HG03469 (cell line): Measurements from ENCODE around the gene GRID2IP.
"Not testable (repeated sequence)": the region's sequence is repeated elsewhere in the genome, so short reads cannot be mapped to it uniquely, and the experiment has no call there.

Source experiments
- ATAC-seq: cut with Tn5 transposase; IDR thresholded peaks from one replicate; pipeline ENCODE4 v1.9.1; 2021; ENCODE audit warnings: mild to moderate bottlenecking, moderate library complexity, moderate number of reproducible peaks; ENCODE audit not compliant: unreplicated experiment

The GRID2IP gene

DNA sequence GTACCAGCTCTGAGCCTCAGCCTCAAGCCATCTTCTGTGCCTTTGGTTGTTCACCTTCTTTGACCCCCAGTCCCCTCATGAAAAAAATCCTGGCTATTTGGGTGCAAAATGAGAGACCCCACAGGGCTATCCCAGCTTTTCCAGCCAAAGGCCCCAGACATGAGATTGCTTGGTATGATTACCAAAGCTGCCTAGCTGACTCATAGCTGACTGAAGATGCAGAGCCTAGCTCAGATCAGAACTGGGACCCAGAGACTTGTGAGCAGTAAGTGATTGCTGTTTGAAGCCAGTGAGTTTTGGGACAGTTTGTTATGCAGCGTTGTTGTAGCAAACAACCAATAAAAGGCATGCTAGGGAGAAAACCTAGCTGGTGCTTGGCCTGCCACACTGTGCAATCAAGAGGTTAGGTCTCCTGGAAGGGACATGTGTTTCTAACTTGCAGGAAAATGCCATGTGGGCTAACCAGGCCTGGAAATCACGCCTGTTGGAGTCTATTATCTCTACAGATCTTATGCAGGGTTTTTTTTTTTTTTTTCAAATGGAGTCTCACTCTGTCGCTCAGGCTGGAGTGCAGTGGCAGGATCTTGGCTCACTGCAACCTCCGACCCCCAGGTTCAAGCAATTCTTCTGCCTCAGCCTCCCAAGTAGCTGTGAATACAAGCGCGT is 55.5 kb downstream of the GRID2IP start:
- ATAC-seq, result no peak

- no peak for ATAC-seq
Measured at GRCh38 chr7:6494365-6494764, 56.9 kb downstream of the GRID2IP start.

- no peak for ATAC-seq
Measured at GRCh38 chr7:6491194-6491593, 60.1 kb downstream of the GRID2IP start.

GRCh38 chr7:6489612-6490011 is 61.6 kb downstream of the GRID2IP start:
- ATAC-seq, result no peak

DNA sequence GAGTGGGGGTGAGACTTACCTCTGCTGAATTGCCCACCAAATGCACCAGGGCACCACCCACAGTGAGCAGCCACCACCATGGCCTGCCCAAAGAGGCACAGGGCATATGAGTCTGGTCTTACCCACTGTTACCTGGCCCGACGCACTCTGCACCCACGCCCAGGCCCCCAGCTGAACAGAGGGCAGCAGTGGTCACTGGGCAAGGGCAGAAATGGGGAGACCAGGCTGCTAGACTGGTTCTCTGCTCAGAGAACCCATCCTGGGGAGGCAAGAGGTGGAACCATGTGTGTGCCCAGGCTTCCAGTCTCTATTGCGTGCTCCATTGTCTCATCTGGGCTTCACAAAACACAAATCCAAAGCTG is 64.1 kb downstream of the GRID2IP start:
- ATAC-seq, result no peak

- ATAC-seq, result no peak
Measured at GRCh38 chr7:6486438-6487183, 64.7 kb downstream of the GRID2IP start.

DNA sequence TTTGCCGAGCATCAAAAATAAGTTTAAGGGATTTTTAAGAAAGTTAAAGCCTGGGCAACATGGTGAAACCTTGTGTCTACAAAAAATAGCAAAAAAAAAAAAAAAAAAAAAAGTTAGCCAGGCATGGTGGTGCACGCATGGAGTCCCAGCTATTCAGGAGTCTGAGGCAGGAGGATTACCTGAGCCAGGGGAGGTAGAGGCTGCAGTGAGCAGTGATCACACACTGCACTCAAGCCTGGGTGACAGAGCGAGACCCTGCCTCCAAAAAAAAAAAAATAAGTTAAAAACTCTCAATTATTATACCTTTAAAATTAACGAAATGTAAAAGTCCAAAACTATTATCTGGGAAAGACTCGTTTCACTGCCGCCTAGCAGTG is 68.5 kb downstream of the GRID2IP start:
- no peak for ATAC-seq

DNA sequence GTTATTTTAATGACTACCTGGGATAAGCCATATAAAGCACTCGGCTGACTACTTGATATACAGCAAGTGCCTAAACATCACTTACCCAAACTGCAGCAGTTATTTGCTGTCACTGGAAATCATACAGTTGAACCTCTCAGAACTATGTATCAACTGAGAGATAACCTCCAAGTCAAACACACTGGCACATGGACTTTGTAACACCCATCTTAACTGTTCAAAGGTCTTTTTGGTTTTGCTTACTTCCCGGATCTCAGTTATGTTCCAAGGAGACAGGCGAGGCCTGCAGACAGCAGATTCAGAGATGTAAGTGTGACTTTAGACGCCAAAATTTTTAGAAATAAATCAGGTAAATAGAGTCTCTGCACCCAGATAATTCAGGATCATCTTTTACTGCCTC is 69.0 kb downstream of the GRID2IP start:
- ATAC-seq, result no peak

GRCh38 chr7:6481445-6481844 is 69.8 kb downstream of the GRID2IP start:
- ATAC-seq, result no peak

DNA sequence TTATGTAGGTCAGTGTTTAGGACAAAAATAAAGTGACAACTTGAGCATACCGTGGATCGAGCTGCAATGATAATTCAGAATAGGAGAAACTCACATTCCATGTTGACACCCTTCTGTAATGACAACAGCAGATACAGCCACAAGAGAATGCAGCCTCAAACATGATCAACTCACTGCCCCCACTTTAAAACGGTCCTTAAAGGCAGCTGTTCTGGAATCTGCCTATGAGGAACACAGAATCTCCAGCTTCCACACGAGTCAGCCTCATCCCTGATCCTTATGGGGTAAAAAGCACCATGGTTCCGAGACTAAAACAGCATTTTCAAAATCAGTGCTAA is 71.0 kb downstream of the GRID2IP start:
- no peak for ATAC-seq

DNA sequence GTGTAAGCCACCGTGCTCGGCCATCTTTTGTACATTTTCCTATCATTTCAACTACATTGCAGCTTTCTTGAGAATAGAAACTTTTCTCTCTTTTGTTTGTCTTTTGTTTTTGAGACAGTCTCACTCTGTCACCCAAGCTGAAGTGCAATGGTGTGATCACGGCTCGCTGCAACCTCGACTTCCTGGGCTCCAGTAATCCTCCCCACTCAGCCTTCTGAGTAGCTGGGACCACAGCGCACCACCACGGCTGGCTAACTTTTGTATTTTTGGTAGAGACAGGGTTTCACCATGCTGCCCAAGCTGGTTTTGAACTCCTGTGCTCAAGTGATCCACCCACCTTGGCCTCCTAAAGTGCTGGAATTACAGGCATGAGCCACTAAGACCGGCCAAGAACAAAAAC is 72.2 kb downstream of the GRID2IP start:
- no peak for ATAC-seq

DNA sequence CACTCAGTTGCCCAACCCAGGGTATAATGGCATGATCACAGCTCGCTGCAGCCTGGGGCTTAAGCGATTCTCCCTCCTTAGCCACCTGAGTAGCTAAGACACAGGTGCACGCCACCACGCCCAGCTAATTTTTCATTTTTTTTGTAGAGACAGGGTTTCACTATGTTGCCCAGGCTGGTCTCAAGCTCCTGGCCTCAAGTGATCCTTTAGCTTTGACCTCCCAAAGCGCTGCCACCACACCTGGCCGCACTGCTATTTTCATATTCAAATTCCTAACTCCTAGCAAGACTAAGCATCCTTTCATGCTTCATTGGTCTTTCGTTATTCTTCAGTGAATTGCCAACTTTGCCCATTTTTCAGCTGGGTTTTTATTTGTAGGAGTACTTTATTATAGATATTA is 73.1 kb downstream of the GRID2IP start:
- no peak for ATAC-seq

DNA sequence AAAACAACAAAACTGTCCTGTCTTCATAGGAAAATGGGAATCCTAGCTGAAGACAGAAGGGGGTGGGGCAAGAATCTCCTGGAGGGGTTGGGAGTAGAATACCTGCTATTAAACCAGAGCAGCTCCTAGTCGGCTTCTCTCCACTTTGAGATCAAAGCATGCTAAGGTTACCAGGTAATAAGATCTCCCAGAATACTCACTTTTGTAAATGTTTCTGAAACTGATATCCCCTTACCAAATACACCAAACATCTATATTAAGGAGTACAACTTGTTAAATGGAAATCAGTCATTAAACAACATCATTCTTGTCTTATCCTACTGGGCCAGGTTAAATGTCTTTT is 74.0 kb downstream of the GRID2IP start:
- ATAC-seq, result no peak

DNA sequence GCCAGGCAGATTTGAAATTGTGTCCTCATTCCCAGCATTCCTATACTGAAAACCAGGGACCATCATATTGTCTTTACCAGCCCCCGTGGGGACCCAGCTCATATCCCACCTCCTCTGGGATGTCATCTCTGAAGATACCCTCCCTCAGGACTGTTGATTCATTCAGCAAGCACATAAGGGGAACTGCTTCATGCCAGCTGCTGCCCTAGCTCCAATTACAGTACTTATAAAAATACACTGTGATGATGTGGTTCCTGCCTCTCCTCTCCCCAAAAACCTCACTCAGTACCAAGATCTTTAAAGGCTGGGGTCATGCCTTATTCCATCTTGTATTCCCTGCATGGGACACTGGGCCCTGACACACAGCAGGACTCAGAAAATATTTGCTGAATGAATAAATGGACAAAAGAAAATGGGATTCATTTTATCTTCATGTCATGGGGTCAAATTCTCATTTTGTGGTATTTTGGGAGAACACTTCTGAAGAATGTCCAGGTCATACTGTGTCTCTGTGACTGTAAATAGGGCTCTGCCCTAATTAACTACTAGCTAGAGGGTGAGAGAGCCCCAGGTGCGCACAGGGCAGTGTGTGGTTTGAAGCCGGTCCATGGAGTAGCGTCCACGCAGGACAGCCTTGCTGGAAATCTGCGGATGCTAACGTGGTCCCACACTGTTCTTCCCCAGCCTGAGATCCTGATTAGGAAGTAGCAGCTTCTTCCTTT is 74.5 kb downstream of the GRID2IP start:
- ATAC-seq, result no peak

DNA sequence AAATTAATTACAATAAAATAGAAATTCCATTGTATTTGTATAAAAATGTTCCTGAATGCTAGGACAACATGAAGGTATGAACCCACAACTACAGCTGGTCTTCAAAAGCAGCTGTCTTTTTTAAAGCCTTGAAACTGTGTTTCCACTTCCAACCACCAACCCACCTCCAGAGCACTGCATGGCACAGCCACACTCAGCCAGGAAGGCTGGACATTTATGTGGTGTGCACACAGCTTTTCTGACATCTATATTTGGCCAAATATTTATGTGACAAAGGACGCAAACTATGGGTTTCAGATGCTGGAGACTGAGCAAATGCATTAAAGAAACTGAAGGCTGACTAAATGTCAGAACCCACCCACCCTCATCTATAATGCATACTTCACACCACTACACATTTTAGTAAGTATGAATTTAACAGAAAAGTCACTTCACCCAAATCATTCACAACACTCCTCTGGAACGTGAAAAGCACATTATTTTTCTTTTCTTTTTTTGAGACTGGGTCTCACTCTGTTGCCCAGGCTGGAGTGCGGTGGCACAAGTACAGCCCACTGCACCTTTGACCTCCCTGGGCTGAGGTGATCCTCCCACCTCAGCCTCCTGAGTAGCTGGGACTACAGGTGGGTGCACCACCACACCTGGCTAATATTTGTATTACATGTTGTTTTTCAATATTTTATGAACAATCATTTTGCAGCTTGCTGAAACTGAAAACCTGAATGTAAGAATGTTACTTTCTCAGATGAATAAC is 75.7 kb downstream of the GRID2IP start:
- ATAC-seq, result no peak

DNA sequence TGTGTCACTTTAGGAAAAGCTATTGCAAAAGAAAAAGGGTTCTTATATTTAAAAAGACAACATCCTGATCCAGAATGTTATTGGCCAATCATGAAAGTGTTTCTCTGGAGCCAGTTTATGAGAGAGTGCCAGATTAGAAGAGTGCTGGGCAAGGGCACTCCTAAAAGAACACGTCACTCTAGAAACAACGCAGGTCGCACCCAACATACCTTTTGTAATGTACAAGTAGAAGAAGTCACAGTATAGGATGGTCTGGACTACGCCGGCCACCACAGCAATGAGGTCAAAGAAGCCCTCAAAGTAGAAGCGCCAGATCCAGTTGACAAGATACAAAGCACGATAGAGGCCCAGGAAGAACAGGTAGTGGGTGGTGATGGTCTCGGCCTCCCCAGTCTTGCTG is 85.4 kb downstream of the GRID2IP start:
- no peak for ATAC-seq

- ATAC-seq, result not testable (repeated sequence)
Measured at GRCh38 chr7:6463609-6464008, 87.7 kb downstream of the GRID2IP start.

DNA sequence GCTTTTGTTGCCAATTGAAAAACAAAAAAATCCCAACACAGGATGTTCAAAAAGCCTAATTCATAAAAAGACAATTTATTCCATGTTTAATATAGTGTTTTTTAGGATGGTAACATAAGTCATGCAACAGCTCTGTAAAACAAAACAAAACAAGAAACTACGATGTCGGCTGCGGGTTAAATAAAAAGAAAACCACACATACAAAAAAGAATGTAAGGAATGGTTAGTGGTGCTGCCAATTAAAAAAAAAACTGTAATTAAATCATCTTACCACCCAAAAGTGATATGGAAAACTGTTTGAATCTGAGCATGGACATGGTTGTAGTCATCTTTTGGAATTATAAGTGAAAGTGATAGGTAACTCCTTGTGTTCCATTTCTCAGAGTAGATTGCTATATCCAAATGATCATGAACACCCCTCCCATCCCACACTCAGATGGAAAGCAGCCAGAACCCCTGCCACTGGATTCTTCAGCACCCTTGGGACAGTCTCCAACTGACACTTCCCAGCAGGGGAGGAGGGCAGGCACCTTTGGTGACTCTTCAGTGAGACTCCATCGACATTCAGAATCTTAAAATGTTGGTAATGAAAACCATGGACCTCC is 89.2 kb downstream of the GRID2IP start:
- ATAC-seq, result no peak

DNA sequence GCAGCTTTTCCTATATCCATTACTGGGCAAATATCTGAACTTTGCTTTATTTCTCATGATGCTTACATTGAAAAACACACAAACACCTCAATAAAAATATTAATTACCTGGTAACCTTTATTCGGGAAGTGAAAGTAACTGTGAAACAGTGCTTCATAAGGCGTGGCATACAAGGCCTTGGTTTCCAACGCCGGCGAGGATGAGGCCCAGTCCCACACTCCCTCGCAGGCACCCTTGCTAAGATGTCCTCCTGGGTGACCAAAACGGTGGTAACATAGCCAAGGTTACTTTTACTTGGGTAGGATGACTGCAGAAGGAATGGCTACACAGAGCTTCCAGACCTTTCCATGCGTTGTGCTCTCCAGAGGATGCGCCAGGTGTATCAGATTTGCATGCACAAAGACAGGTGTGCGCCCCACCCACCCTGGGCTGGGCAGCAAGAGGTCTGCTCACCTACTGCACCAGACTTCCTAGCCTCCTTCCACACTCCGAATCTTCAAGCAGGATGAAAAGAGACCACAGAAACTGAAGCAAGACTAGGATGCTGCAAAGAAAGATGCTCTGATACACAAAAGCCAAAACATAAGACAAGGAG is 90.2 kb downstream of the GRID2IP start:
- no peak for ATAC-seq

- no peak for ATAC-seq
Measured at GRCh38 chr7:6460303-6460702, 91.0 kb downstream of the GRID2IP start.

- ATAC-seq, result not testable (repeated sequence)
Measured at GRCh38 chr7:6458676-6459075, 92.6 kb downstream of the GRID2IP start.
